ENCODE data around the gene SLC46A2.
A peak's percentile ranks its signal among the peaks of the same experiment; 100 is the strongest.

SLC46A2 gene, protein sequence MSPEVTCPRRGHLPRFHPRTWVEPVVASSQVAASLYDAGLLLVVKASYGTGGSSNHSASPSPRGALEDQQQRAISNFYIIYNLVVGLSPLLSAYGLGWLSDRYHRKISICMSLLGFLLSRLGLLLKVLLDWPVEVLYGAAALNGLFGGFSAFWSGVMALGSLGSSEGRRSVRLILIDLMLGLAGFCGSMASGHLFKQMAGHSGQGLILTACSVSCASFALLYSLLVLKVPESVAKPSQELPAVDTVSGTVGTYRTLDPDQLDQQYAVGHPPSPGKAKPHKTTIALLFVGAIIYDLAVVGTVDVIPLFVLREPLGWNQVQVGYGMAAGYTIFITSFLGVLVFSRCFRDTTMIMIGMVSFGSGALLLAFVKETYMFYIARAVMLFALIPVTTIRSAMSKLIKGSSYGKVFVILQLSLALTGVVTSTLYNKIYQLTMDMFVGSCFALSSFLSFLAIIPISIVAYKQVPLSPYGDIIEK

GRCh38 chr9:112890106-112891081 is at the start of gene SLC46A2:
Gene SLC46A2, minus strand, starts transcription at chr9:112890876. Its CDS starts 195 bp downstream, at chr9:112890681.
- DNase-seq (ENCODE audit: insufficient read length, low spot score): no peak
- FAIRE-seq: no peak
- no peak for TF ChIP-seq POLR2A (IDR thresholded peaks at IDR 0.05; ENCODE audit: low read depth, low read length)

GRCh38 chr9:112939418-112939817 is 48.7 kb upstream of the SLC46A2 start:
- FAIRE-seq (no peak), DNase-seq (ENCODE audit: insufficient read length, low spot score) (no peak)
- no peak for TF ChIP-seq POLR2A (IDR thresholded peaks at IDR 0.05; ENCODE audit: low read depth, low read length)

- FAIRE-seq (no peak), DNase-seq (ENCODE audit: insufficient read length, low spot score) (no peak)
- no peak for TF ChIP-seq POLR2A (IDR thresholded peaks at IDR 0.05; ENCODE audit: low read depth, low read length)
These were observed 43.0 kb upstream of the SLC46A2 start for GRCh38 chr9:112933696-112934095.

DNA sequence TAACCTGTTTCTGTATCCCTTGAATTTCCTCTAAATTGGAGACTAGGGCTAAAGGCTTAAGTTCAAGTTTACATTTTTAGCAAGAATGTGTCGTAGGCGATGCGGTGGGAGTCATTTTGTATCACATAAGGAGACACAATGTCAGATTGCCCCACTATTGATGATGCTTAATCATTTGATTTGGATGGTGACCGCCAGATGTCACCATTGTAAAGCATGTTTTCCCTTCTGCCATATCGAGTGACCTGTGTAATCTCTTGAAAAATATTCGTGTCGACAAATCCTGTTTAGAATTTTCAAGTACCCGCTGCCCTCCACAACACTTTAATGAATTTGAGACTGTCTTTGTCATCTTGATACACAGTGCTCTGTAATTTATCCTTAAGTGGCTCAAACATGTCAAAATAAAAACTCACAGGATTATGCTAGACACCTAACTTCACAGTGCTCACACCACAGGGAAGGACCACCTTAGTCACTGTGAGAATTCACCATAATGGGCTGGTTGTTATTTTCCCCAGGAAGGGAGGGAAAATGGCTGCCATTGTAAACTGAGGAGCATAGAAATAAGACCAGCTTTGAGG is 34.5 kb upstream of the SLC46A2 start:
- peak; percentile 67 for FAIRE-seq
- no peak for DNase-seq (ENCODE audit: insufficient read length, low spot score)
- TF ChIP-seq POLR2A (IDR thresholded peaks at IDR 0.05; ENCODE audit: low read depth, low read length): no peak

- no peak for DNase-seq (ENCODE audit: insufficient read length, low spot score)
- FAIRE-seq: peak; percentile 95
- no peak for TF ChIP-seq POLR2A (IDR thresholded peaks at IDR 0.05; ENCODE audit: low read depth, low read length)
These were observed 30.9 kb upstream of the SLC46A2 start for GRCh38 chr9:112921549-112921948.

GRCh38 chr9:112917987-112918362 is 27.3 kb upstream of the SLC46A2 start:
- no peak for FAIRE-seq
- no peak for TF ChIP-seq POLR2A (IDR thresholded peaks at IDR 0.05; ENCODE audit: low read depth, low read length)
- DNase-seq (ENCODE audit: insufficient read length, low spot score): no peak

DNA sequence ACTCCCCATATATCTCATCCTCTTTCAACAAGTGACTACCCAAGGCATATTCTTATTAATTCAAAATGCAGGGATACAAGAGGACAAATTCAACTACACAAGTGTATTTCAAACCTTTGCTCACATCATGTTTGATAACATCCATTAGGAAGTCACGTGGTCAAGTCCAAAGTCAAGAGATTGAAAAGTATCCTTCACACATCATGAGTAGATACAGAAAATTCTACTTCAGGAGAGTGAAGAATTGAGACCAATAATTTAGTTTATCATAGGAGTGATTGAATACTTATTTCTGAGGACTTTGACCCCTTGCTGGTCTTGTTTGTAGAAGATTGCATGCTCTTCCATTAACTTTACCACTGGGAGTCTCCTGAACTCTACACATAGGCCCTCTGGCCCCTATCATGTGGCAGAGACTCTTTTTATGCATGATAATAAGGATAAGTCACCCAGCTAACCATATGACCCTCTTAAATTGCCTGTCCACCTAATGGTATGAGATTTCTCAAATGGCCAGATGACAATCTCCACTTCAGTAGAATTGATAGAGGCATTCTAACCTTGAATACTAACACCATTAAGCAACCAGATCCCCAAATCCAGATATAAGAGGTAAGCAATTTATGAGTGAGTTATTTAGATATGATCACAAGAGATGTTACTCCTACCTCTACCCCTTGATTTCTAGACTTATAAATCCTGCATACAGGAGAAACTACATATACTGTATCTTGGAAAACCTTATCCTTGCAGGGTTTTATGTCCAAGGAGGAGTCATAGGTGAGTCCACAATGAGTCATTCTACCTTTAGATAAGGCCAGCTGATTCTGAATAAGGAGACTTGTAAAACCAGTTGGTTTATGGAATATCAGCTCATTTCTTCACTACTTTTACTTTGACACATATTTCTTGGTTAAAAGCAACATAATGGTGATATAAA is 26.6 kb upstream of the SLC46A2 start:
- FAIRE-seq: no peak
- no peak for TF ChIP-seq POLR2A (IDR thresholded peaks at IDR 0.05; ENCODE audit: low read depth, low read length)
- DNase-seq (ENCODE audit: insufficient read length, low spot score): no peak

DNA sequence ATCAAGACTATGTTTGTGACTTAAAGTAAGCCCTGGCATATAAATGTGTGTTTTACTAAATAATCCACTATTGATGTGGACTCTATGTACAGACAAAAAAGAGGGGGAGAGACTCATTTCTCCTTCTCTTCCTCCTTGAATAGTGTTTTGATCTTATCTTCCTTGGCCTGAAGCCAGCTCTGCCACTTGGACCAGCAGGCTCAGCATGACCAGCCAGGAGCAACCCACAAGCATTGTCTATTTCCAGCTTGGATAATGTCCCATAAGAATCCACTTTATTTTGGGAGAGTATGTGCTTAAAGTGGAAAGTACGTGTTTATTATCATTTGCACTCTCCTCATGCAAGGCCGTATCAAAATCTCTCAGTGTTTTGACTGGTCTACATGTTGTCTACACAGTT is 23.8 kb upstream of the SLC46A2 start:
- no peak for TF ChIP-seq POLR2A (IDR thresholded peaks at IDR 0.05; ENCODE audit: low read depth, low read length)
- DNase-seq (ENCODE audit: insufficient read length, low spot score) (no peak), FAIRE-seq (no peak)

DNA sequence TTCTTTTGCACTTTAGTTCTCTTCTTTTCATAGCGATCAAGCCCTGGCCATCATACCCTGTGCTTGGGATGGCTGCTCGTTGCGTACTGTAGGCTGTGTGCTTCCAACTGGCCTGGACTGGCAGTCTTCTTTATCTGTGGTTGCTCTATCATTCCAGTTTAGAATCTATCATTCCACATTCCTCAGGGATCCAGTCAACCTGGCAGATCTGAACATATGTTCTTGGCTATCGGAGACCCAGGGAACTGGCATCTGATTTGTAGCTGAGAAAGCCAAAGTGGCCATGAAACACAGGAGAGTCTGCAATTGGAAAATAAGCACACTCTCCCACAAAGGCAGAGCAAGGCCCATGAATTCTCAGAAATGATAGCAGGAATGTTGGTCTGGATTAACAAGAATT is 22.6 kb upstream of the SLC46A2 start:
- DNase-seq (ENCODE audit: insufficient read length, low spot score) (no peak), FAIRE-seq (no peak)
- no peak for TF ChIP-seq POLR2A (IDR thresholded peaks at IDR 0.05; ENCODE audit: low read depth, low read length)

DNA sequence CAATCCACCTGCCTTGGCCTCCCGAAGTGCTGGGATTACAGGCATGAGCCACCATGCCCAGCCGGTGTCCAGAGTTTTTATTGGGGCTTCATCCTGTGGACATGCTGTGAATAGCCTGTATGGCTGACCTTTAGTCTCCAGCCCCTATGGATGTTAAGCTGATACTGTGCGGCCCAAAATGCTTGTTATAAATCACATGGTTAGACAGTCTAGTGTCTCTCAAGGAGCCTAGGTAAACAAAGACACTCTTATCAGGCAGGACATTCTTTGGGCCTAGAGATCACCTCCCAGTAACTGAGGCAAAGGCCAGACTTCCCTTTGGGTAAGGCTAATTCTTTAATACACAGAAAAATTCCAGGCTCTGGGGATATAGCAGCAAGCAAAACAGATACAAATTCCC is 22.0 kb upstream of the SLC46A2 start:
- FAIRE-seq (no peak), DNase-seq (ENCODE audit: insufficient read length, low spot score) (no peak)
- no peak for TF ChIP-seq POLR2A (IDR thresholded peaks at IDR 0.05; ENCODE audit: low read depth, low read length)

DNA sequence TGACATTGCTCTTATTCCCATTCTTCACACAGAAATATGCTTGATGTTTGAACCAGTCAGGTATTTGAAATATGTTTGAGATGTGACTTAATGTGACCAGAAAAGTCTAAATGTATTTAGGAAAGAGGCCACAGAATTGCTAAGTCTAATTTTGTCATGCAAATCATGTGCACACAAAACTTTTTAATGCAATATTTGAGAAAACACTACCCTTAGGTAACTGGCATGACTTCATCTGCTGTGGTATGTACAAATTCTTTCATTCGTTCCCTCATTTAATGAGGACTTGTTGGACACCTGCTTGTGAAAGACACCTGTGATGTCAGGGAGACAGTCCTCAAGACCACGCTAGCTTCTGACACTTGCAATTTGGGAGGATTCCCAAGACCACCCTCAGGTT is 21.1 kb upstream of the SLC46A2 start:
- TF ChIP-seq POLR2A (IDR thresholded peaks at IDR 0.05; ENCODE audit: low read depth, low read length): no peak
- DNase-seq (ENCODE audit: insufficient read length, low spot score) (no peak), FAIRE-seq (no peak)

DNA sequence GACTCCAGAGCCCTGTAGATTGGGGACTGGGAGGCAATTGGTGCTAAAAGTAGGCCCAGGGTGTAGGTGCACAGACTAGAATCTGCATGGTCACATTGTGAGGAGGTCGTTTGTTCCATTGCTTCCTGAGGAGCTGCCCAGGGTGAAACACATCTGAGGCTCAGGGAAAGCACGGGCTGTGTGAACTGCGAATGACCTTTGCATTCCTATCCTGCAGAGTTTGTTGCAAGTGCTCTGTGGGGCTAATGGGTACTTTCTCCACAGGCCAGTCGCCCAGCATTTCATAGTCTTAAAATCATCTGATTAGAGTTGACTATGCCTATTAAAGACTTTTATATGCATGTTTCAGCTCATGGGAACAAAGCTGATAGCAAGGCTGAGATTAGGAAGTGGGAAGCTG is 14.4 kb upstream of the SLC46A2 start:
- no peak for TF ChIP-seq POLR2A (IDR thresholded peaks at IDR 0.05; ENCODE audit: low read depth, low read length)
- DNase-seq (ENCODE audit: insufficient read length, low spot score): no peak

DNA sequence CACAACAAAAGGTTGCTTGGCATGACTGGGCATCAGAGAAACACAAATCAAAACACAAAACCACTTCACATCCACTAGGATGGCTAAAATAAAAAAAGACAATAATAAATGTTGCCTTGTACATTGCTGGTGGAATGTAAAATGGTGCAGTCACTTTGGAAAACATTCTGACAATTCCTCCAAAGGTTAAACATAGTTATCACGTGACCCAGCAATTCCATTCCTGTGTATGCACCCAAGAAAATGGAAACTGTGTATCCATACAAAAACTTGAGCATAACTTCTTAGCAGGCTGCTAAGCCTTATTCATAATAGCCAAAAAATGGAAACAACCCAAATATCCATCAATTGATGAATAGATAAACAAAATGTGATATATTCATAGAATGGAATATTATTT is 10.2 kb upstream of the SLC46A2 start:
- TF ChIP-seq POLR2A (IDR thresholded peaks at IDR 0.05; ENCODE audit: low read depth, low read length): no peak
- FAIRE-seq (no peak), DNase-seq (ENCODE audit: insufficient read length, low spot score) (no peak)

More for the DNA sequence above, 14.4 kb upstream of the SLC46A2 start:
- no peak for FAIRE-seq
